GM21786 (cell line): Measurements from ENCODE around the gene PFDN4.

Experiments used
- ATAC-seq: cut with Tn5 transposase; IDR thresholded peaks from one replicate; pipeline ENCODE4 v1.9.1; 2021; ENCODE audit not compliant: unreplicated experiment

The PFDN4 gene

GRCh38 chr20:54173653-54174456 lies 34.0 kb upstream of the PFDN4 start, which contains the start of gene CYP24A1:
CYP24A1 (minus strand) TSS chr20:54173986; CDS start chr20:54173579, 407 bp downstream.
- ATAC-seq = no peak

- no peak for ATAC-seq
Observed at GRCh38 chr20:54174457-54175175, 33.3 kb upstream of the PFDN4 start.

DNA sequence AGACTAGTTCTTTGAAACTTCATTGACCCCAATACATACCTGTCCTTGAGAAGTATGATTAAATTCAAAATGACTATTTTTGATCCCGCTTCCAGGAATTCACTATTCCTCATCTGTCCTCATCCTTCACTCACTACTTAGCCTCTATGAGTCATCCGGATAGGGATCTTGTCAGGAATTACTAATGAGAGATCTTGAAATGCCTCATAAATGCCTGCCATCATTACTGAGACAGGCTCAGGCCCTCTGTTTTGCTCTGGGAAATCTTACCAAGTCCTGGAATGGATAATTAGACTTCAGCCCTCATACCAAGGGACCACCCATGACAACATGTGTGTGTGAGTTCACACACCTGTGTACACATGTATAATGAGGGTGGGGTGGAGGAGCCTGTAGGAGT lies 31.3 kb upstream of the PFDN4 start:
- no peak for ATAC-seq

DNA sequence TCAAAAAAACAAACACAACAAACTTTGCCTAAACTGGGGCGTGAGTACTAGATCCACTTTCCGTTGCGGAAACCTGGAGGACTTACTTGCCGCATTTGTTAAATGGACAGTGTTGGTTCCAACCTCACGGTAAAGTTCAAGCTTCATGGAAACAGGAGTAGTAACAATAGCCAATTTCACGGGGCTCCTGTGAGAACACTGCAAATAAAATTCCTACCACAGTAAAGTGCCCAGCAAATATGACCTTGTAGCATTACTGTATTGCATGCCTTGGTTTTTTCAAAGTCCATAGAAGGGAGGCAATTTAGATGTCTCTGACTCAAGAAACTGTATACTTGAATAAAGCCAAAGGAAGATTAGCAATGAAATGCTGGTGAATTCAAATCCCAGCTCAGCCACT lies 30.5 kb upstream of the PFDN4 start:
- ATAC-seq = no peak

- ATAC-seq = no peak
Observed at GRCh38 chr20:54178256-54178655, 29.6 kb upstream of the PFDN4 start.

GRCh38 chr20:54179946-54180345 lies 27.9 kb upstream of the PFDN4 start:
- no peak for ATAC-seq

GRCh38 chr20:54180931-54181330 lies 27.0 kb upstream of the PFDN4 start:
- no peak for ATAC-seq

DNA sequence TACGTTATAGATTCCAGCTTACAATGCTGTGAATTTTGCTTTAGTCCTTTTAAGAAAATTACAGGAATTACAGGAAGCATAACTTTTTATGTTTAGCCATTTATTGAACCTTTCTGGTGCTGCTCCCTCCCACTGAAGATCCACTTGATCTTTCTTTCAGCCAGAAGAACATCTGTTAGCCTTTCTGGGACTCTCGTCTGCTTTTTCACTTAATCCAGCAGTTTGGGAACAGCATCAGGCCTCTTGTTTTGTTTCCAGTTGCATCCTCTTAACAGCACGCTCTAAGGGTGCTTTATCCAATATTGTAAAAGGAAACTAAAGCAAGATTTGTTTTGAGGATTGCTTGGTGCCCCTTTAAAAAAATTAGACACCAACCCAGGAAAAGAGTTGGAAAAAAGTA lies 23.8 kb upstream of the PFDN4 start:
- ATAC-seq = no peak

- no peak for ATAC-seq
Observed at GRCh38 chr20:54184904-54185626, 22.8 kb upstream of the PFDN4 start.

GRCh38 chr20:54188132-54188849 lies 19.6 kb upstream of the PFDN4 start:
- no peak for ATAC-seq

DNA sequence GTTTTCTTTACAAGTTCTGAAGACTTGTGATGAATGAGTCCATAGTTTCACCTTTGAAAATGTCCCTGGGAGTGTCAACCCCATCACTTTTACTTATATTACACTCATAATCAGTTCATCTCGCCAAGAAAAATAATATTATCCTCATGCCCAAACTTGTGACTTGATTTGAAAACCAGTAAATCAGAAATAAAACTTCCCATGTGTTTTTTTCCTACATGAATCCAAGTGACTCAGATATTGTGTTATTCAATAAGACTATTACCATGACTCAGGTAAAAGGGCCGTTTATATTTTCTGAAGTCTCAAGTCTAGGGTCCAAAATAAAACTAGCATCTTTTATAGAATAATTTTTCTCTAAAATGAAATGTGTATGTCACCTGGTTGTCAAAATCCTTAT lies 18.3 kb upstream of the PFDN4 start:
- ATAC-seq = no peak

DNA sequence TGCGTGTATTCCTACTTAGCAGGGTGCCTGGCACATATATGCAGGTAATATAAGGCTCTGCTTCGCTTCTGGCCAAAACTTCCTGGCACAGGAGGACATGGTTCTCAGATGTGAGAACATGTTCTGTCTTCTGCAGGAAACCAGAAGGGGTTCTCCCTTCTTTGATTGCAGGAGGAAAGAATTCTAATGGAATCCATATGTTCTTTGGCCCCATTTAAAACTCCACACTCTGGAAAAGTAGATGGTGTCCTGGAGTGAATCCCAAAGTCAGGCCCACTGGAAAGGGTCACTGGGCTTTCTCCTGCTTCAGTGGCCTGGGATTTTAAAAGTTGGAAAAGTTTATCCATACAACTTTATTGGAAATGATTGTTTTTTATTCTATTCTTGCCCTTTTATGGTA lies 17.7 kb upstream of the PFDN4 start:
- ATAC-seq = no peak

GRCh38 chr20:54193817-54194216 lies 14.1 kb upstream of the PFDN4 start:
- ATAC-seq = no peak

- ATAC-seq = no peak
Observed at GRCh38 chr20:54194724-54195438, 13.0 kb upstream of the PFDN4 start.

GRCh38 chr20:54195483-54196472 lies 12.1 kb upstream of the PFDN4 start:
- no peak for ATAC-seq

DNA sequence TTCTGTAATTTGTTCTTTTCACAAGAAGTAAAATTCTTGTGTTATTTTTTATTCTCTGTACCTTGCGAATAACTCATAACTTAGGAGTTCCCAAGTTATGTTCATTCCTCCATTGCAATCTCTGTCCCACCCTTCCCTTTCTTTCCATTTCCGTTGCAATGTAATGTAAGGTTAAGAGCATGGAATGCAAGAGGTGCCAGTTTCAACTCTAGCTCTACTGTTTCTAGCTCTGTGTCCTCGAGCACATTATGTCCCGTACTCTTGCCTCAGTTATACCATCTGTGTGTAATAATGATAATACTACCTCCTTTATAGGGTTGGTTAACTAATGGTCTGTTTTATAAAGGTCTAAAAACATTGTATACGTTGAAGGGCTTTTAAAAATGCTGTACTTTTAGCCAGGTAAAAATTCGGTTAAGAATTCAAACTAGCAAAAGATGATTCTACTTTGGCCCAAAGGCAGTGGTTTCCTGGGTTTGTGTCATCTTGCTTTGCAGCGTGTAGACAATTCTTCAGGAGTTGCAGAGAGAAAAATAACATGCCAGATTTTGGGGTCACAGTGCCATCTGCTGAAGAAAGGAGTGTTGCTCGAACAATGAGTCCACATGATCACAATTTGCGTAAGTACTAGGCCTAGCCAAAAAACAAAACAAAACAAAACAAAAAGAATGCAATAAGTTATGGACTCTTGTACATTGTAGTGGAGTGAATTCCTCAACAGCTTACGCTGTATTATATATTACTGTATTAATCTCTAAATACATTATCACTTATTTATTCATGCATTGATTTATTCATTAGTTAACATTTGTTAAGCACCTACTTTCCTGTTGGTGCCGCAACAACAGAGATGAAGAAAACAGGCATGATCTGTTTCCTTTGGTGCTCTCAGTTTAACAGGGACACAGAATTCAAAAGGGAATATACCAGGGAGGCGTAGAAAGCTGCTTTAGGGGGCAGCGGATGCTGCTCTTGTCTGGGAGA lies 10.0 kb upstream of the PFDN4 start:
- no peak for ATAC-seq

GRCh38 chr20:54199283-54199682 lies 8.6 kb upstream of the PFDN4 start:
- ATAC-seq = no peak

- ATAC-seq = peak; percentile 44
Observed at GRCh38 chr20:54199721-54200176, 8.1 kb upstream of the PFDN4 start.
